H1 (cell line): ENCODE results near the gene RBM18. TPM values are rescaled to one million over a fixed set of nuclear protein-coding genes. Genes with fewer than 3 reads are reported as not detected.

Experiments used
- CTCF ChIA-PET: fragments of 300-600 bp; sonication (Branson Sonifier 250); formaldehyde crosslinking; loops from one replicate; lab custom pipeline; 2021; ENCODE audit not compliant: partially characterized antibody; lab: Charles Lee
- POLR2A ChIA-PET: fragments of 300-600 bp; sonication (Branson Sonifier 250); formaldehyde crosslinking; loops from one replicate; lab custom pipeline; 2021; ENCODE audit warnings: inconsistent platforms; ENCODE audit not compliant: partially characterized antibody; lab: Charles Lee
- DNase-seq, 2 experiments: peaks; one replicate each; pipeline versions ENCODE4 v3.0.0 to v3.0.0-alpha.2; 2010 to 2022; ENCODE audit warnings: low spot score in 2 of 2, low read depth in 1 of 2, mixed read lengths in 1 of 2
- FAIRE-seq: peaks from 2 replicates; lab custom pipeline; 2011; peaks lifted over from hg19 to GRCh38; lab: Jason Lieb, UNC
- H2AFZ ChIP-seq: 2 replicates; pipeline ENCODE4 v1.8.1; 2012; ENCODE audit warnings: low read length, inconsistent platforms
- H2AK5ac ChIP-seq: 2 replicates; pipeline ENCODE4 v1.6.1; 2013; ENCODE audit warnings: low read depth, low read length
- H2BK120ac ChIP-seq: replicated peaks from 2 replicates; pipeline ENCODE3; 2013; ENCODE audit warnings: low read depth, low read length, inconsistent platforms
- H2BK12ac ChIP-seq: 2 replicates; pipeline ENCODE4 v1.6.1; 2013; ENCODE audit warnings: low read depth, low read length
- H2BK15ac ChIP-seq: 2 replicates; pipeline ENCODE4 v1.6.1; 2013; ENCODE audit warnings: low read length
- H2BK20ac ChIP-seq: 2 replicates; pipeline ENCODE4 v1.6.1; 2013; ENCODE audit warnings: low read length
- H2BK5ac ChIP-seq: 2 replicates; pipeline ENCODE4 v1.6.1; 2013; ENCODE audit warnings: low read depth, low read length
- H3K14ac ChIP-seq: 2 replicates; pipeline ENCODE4 v1.6.1; 2013; ENCODE audit warnings: inconsistent platforms; ENCODE audit not compliant: insufficient read length
- H3K18ac ChIP-seq: 2 replicates; pipeline ENCODE4 v1.6.1; 2013; ENCODE audit warnings: low read length; ENCODE audit errors: extremely low read depth
- H3K23ac ChIP-seq: 2 replicates; pipeline ENCODE4 v1.6.1; 2013; ENCODE audit warnings: inconsistent platforms; ENCODE audit not compliant: insufficient read length
- H3K23me2 ChIP-seq: 2 replicates; pipeline ENCODE4 v1.6.1; 2013; ENCODE audit warnings: low read depth, low read length
- H3K27ac ChIP-seq: 2 replicates; pipeline ENCODE4 v1.6.1; 2011; ENCODE audit warnings: low read depth, low read length, inconsistent platforms
- H3K27me3 ChIP-seq, 4 experiments: replicated peaks in 1 of 4; 1 replicate in 1 of 4; 2 replicates in 3 of 4; pipeline versions ENCODE4 v1.6.1 to v1.8.1; 2011 to 2013; ENCODE audit warnings: low read length in 3 of 4, mild to moderate bottlenecking in 3 of 4, inconsistent platforms in 2 of 4, mixed read lengths in 2 of 4, moderate library complexity in 1 of 4; ENCODE audit not compliant: control insufficient read depth in 3 of 4, insufficient read depth in 3 of 4; ENCODE audit errors: extremely low read depth in 1 of 4
- H3K36me3 ChIP-seq, 4 experiments: 2 replicates each; pipeline versions ENCODE4 v1.6.1 to v1.8.1; 2011 to 2013; ENCODE audit warnings: mild to moderate bottlenecking in 4 of 4, low read length in 3 of 4, moderate library complexity in 2 of 4, control low read depth in 1 of 4, inconsistent platforms in 1 of 4; ENCODE audit not compliant: insufficient read depth in 4 of 4, control insufficient read depth in 2 of 4
- H3K4ac ChIP-seq: replicated peaks from 2 replicates; pipeline ENCODE3; 2013; ENCODE audit warnings: low read length, low read depth, mixed read lengths, inconsistent platforms; ENCODE audit not compliant: insufficient read length
- H3K4me1 ChIP-seq, 4 experiments: replicated peaks in 1 of 4; 1 replicate in 1 of 4; 2 replicates in 3 of 4; pipeline versions ENCODE4 v1.6.1 to v1.8.1; 2011 to 2013; ENCODE audit warnings: low read length in 3 of 4, inconsistent platforms in 2 of 4, mixed read lengths in 1 of 4; ENCODE audit not compliant: insufficient read depth in 4 of 4, control insufficient read depth in 3 of 4
- H3K4me2 ChIP-seq, 2 experiments: 2 replicates each; pipeline versions ENCODE4 v1.6.1 to v1.8.1; 2011 to 2013; ENCODE audit warnings: low read depth in 2 of 2, low read length in 2 of 2, control low read depth in 1 of 2, inconsistent platforms in 1 of 2, mild to moderate bottlenecking in 1 of 2; ENCODE audit not compliant: insufficient read depth in 1 of 2
- H3K4me3 ChIP-seq, 4 experiments: fragments of 200-600, 300-600 bp in 1 of 4; sonication (generic), shearing (Covaris generic), sonication (Bioruptor Twin) in 1 of 4; 2 replicates each; pipeline versions ENCODE4 v1.5.1 to v1.8.1; 2011 to 2016; ENCODE audit warnings: low read length in 4 of 4, low read depth in 3 of 4, control low read depth in 2 of 4, inconsistent platforms in 2 of 4, mild to moderate bottlenecking in 2 of 4, mixed read lengths in 1 of 4, moderate library complexity in 1 of 4; ENCODE audit not compliant: insufficient read depth in 2 of 4; ENCODE audit errors: extremely low read depth in 1 of 4
- H3K56ac ChIP-seq: replicated peaks from 2 replicates; pipeline ENCODE3; 2013; ENCODE audit warnings: low read depth, mild to moderate bottlenecking, mixed read lengths, low read length, inconsistent platforms; ENCODE audit not compliant: insufficient read length
- H3K79me1 ChIP-seq: 2 replicates; pipeline ENCODE4 v1.6.1; 2013; ENCODE audit warnings: low read depth, low read length, control low read depth
- H3K79me2 ChIP-seq, 2 experiments: 2 replicates each; pipeline versions ENCODE4 v1.6.1 to v1.8.1; 2012 to 2013; ENCODE audit warnings: low read length in 2 of 2, mild to moderate bottlenecking in 2 of 2, inconsistent platforms in 1 of 2; ENCODE audit not compliant: insufficient read depth in 2 of 2, control insufficient read depth in 1 of 2
- H3K9ac ChIP-seq, 4 experiments: replicated peaks in 1 of 4; 1 replicate in 1 of 4; 2 replicates in 3 of 4; pipeline versions ENCODE4 v1.6.1 to v1.8.1; 2011 to 2013; ENCODE audit warnings: low read depth in 3 of 4, low read length in 3 of 4, control low read depth in 2 of 4, mild to moderate bottlenecking in 2 of 4, moderate library complexity in 2 of 4, inconsistent platforms in 1 of 4; ENCODE audit errors: extremely low read depth in 1 of 4
- H3K9me3 ChIP-seq, 2 experiments: 2 replicates each; pipeline versions ENCODE4 v1.6.1 to v1.8.1; 2012 to 2013; ENCODE audit warnings: mild to moderate bottlenecking in 2 of 2, moderate library complexity in 2 of 2, control low read depth in 1 of 2, inconsistent platforms in 1 of 2, low read depth in 1 of 2, low read length in 1 of 2, mixed read lengths in 1 of 2; ENCODE audit not compliant: insufficient read depth in 2 of 2
- H4K20me1 ChIP-seq, 2 experiments: replicated peaks in 1 of 2; 2 replicates each; pipeline versions ENCODE3 to v1.8.1; 2011 to 2013; ENCODE audit warnings: inconsistent platforms in 2 of 2, low read length in 2 of 2, mild to moderate bottlenecking in 1 of 2; ENCODE audit not compliant: insufficient read depth in 2 of 2, control insufficient read depth in 1 of 2
- H4K5ac ChIP-seq: 2 replicates; pipeline ENCODE4 v1.6.1; 2013; ENCODE audit warnings: low read length, low read depth, mixed read lengths, inconsistent platforms; ENCODE audit not compliant: insufficient read length
- H4K8ac ChIP-seq: 2 replicates; pipeline ENCODE4 v1.8.0; 2013; ENCODE audit warnings: mild to moderate bottlenecking, moderate library complexity, low read length, inconsistent platforms; ENCODE audit not compliant: insufficient read depth; ENCODE audit errors: extremely low read depth
- H4K91ac ChIP-seq: replicated peaks from 2 replicates; pipeline ENCODE3; 2013; ENCODE audit warnings: low read length, mixed read lengths, inconsistent platforms; ENCODE audit not compliant: insufficient read length
- ATF3 ChIP-seq: IDR thresholded peaks from 2 replicates; pipeline ENCODE4 v1.6.1; 2011; ENCODE audit warnings: low read depth, mild to moderate bottlenecking, low read length; ENCODE audit not compliant: insufficient read depth
- BACH1 ChIP-seq: IDR thresholded peaks from 2 replicates; pipeline ENCODE4 v1.6.1; 2012; ENCODE audit warnings: low read length, improper control_type of control experiment
- BRCA1 ChIP-seq: IDR thresholded peaks from 2 replicates; pipeline ENCODE4 v1.6.1; 2012; ENCODE audit warnings: low read depth, low read length, improper control_type of control experiment
- CHD2 ChIP-seq: IDR thresholded peaks from 2 replicates; pipeline ENCODE4 v1.6.1; 2012; ENCODE audit warnings: low read length, improper control_type of control experiment
- EZH2 ChIP-seq: fragments of 200-600 bp; sonication (generic); IDR thresholded peaks from 2 replicates; pipeline ENCODE4 v1.7.1; 2012; ENCODE audit warnings: low read depth, mild to moderate bottlenecking, moderate library complexity, low read length, inconsistent platforms; ENCODE audit not compliant: severe bottlenecking
- JUND ChIP-seq: IDR thresholded peaks from 2 replicates; pipeline ENCODE4 v1.6.1; 2011; ENCODE audit warnings: mild to moderate bottlenecking, improper control_type of control experiment, low read length
- RFX5 ChIP-seq: IDR thresholded peaks from 2 replicates; pipeline ENCODE4 v1.6.1; 2011; ENCODE audit warnings: low read depth, low read length, improper control_type of control experiment, borderline replicate concordance
- RNF2 ChIP-seq: fragments of 200-900, 300-1000 bp; sonication (generic); IDR thresholded peaks from 2 replicates; pipeline ENCODE4 v1.7.1; 2016; ENCODE audit warnings: borderline replicate concordance, low read depth, mild to moderate bottlenecking, antibody characterized with exemption, low read length; ENCODE audit not compliant: poor library complexity, severe bottlenecking; ENCODE audit errors: missing control alignments
- SIN3A ChIP-seq, 2 experiments: IDR thresholded peaks in 1 of 2; conservative IDR thresholded peaks in 1 of 2; 2 replicates each; pipeline ENCODE4 v1.6.1; 2011 to 2012; ENCODE audit warnings: low read length in 2 of 2, improper control_type of control experiment in 1 of 2, low read depth in 1 of 2, mild to moderate bottlenecking in 1 of 2
- SRF ChIP-seq: IDR thresholded peaks from 2 replicates; pipeline ENCODE4 v1.6.1; 2011; ENCODE audit warnings: mild to moderate bottlenecking, low read depth, low read length, moderate library complexity
- USF2 ChIP-seq: IDR thresholded peaks from 2 replicates; pipeline ENCODE4 v1.6.1; 2011; ENCODE audit warnings: low read length, improper control_type of control experiment
- WGBS, 2 experiments: shearing (Covaris generic) in 1 of 2; methylation state at CpG; one replicate each; pipeline versions ENCODE4 v1.1.6 to v1.1.7; 2013 to 2015; ENCODE audit warnings: low lambda C conversion rate in 2 of 2, mixed read lengths in 2 of 2, inconsistent platforms in 1 of 2, low coverage in 1 of 2, missing lambda C conversion rate in 1 of 2; ENCODE audit not compliant: insufficient replicate concordance in 2 of 2, insufficient coverage in 1 of 2, insufficient read length in 1 of 2; ENCODE audit errors: extremely low coverage in 1 of 2, missing lambda C conversion rate in 1 of 2; 5-methylcytosine and 5-hydroxymethylcytosine counted together
- polyA plus RNA-seq, 7 experiments: library from polyadenylated mRNA; depleted of rRNA in 3 of 7; stranded (reverse) in 5 of 7; unstranded in 2 of 7; fragments of >200 nt in 5 of 7; fragments of 200-250 nt in 2 of 7; gene quantifications; 1 replicate in 5 of 7; 2 replicates in 1 of 7; 4 replicates in 1 of 7; pipeline versions ENCODE4 v1.2.1 to v1.2.3, GENCODE V29; 2011 to 2013; ENCODE audit warnings: missing spikeins in 2 of 7, mixed read lengths in 2 of 7
- total RNA-seq: library from RNA; stranded (reverse); fragmentation: NEBNext Ultra II Directional; extraction: Animal tissue kit (Norgen Biotek cat#: 25700); gene quantifications from 2 replicates; pipeline ENCODE4 v1.2.1, GENCODE V29; 2021

Gene RBM18
- total and polyA plus RNA-seq, 2 of the 8 experiments (the other 6 are each of a cell fraction or from before 2014, with no cell fraction given): 5.9 to 14.3 TPM

GRCh38 chr9:122192914-122193525 lies 71.6 kb downstream of the RBM18 start:
- H2BK15ac ChIP-seq: no peak overlapping the region
- no peaks in the 10 kb centered on the region for H3K36me3 ChIP-seq
- H2AFZ ChIP-seq: no peak overlapping the region
- DNase-seq: no peak
- no peak overlapping the region for H3K4ac ChIP-seq
- H4K8ac ChIP-seq: no peak overlapping the region
- no peak overlapping the region for H3K18ac ChIP-seq
- no peak overlapping the region for H2BK20ac ChIP-seq
- H2BK120ac ChIP-seq: no peak overlapping the region
- H3K23me2 ChIP-seq: no peaks in the 10 kb centered on the region
- peaks cover 0 to 6% (median 2%) of the 10 kb centered on the region in 4 experiments; a peak in 4 of 7 replicates for H3K4me1 ChIP-seq
- H4K20me1 ChIP-seq: no peaks in the 10 kb centered on the region
- no peak overlapping the region for H3K56ac ChIP-seq
- no peak overlapping the region for H4K91ac ChIP-seq
- POLR2A ChIA-PET: interaction anchor here (0.7 to 1.1 kb wide), 3 partner anchors 11 to 641 kb away, joined by 3 to 4 read pairs (median 4); no protein-coding TSS in a partner anchor
- no peaks in the 10 kb centered on the region; a peak in 1 of 7 replicates for H3K27me3 ChIP-seq
- WGBS, 2 experiments: 89% methylated on average over 16 of the region's 16 CpGs; no CpG with 5 or more reads in 1 of the 2 experiments
- no peak overlapping the region for H4K5ac ChIP-seq
- H3K9me3 ChIP-seq: no peaks in the 10 kb centered on the region
- no peak overlapping the region for H2BK12ac ChIP-seq
- H3K79me2 ChIP-seq: no peaks in the 10 kb centered on the region
- no peak for FAIRE-seq
- no peak overlapping the region for H3K4me2 ChIP-seq
- no peak overlapping the region for H3K4me3 ChIP-seq
- no peak overlapping the region for H3K27ac ChIP-seq
- no peak overlapping the region for H3K23ac ChIP-seq
- no peak overlapping the region for H2BK5ac ChIP-seq
- no peaks in the 10 kb centered on the region for H3K79me1 ChIP-seq
- H3K9ac ChIP-seq: no peak overlapping the region
- H3K14ac ChIP-seq: no peak overlapping the region
- CTCF ChIA-PET: interaction anchor here (1.0 to 2.9 kb wide), 12 partner anchors 10 to 152 kb away, joined by 3 to 13 read pairs (median 6); partner anchors contain the start of genes MORN5 and NDUFA8
- no peak overlapping the region for H2AK5ac ChIP-seq
- TF ChIP-seq SIN3A (conservative IDR thresholded peaks at IDR 0.05 in 1 of 2, IDR thresholded peaks at IDR 0.05 in 1 of 2; ENCODE audit: low read depth in 1 of 2, low read length in 2 of 2): no peak
- TF ChIP-seq ATF3: no peak
- no peak for TF ChIP-seq CHD2
- TF ChIP-seq JUND: no peak
- no peak for TF ChIP-seq RNF2
- no peak for TF ChIP-seq BACH1
- TF ChIP-seq RFX5: no peak
- no peak for TF ChIP-seq EZH2
- no peak for TF ChIP-seq BRCA1
- no peak for TF ChIP-seq USF2
- TF ChIP-seq SRF: no peak
